Prostate gland (tissue), 2 donors: ENCODE measurements around the gene CTDSPL2. TPM values are rescaled to one million over a fixed set of nuclear protein-coding genes. Genes with fewer than 3 reads are reported as not detected.

Source experiments
- DNase-seq: peaks from one replicate; pipeline ENCODE4 v3.0.0-alpha.2; 2019; ENCODE audit warnings: low spot score
- H3K27ac ChIP-seq, 2 donors: fragments of 200-600 bp; sonication (generic); 2 replicates each; pipeline ENCODE4 v1.5.1; 2017 to 2019
- H3K27me3 ChIP-seq: fragments of 200-600 bp; sonication (generic); replicated peaks from 2 replicates; pipeline ENCODE4 v1.5.1; 2019; ENCODE audit not compliant: insufficient read depth
- H3K36me3 ChIP-seq, 2 donors: fragments of 200-600 bp; sonication (generic); 1 replicate in 1 of 2; 2 replicates in 1 of 2; pipeline versions ENCODE4 v1.5.1 to v1.8.1; 2017 to 2019
- H3K4me1 ChIP-seq: fragments of 200-600 bp; sonication (generic); replicated peaks from 2 replicates; pipeline ENCODE4 v1.5.1; 2019
- H3K4me3 ChIP-seq, 2 donors: fragments of 200-600 bp; sonication (generic); 2 replicates each; pipeline ENCODE4 v1.5.1; 2017 to 2019
- H3K9me3 ChIP-seq: fragments of 200-600 bp; sonication (generic); 2 replicates; pipeline ENCODE4 v1.5.1; 2017
- POLR2A ChIP-seq: fragments of 450-650 bp; IDR thresholded peaks from one replicate; pipeline ENCODE4 v1.6.1; 2016; ENCODE audit warnings: antibody characterized with exemption, mild to moderate bottlenecking
- POLR2AphosphoS5 ChIP-seq: sonication (generic); formaldehyde crosslinking; IDR thresholded peaks from one replicate; pipeline ENCODE4 v1.6.1; 2017; ENCODE audit warnings: antibody characterized with exemption
- WGBS: methylation state at CpG from one replicate; pipeline ENCODE4 v1.1.5; 2018; 5-methylcytosine and 5-hydroxymethylcytosine counted together
- intact Hi-C: fragments of 100-400 bp; cut with DNase I; formaldehyde crosslinking; loops from one replicate; pipeline ENCODE4 v1.14.2; 2022
- total RNA-seq, 2 donors: library from RNA; depleted of rRNA; stranded (reverse); fragments of >200 nt; gene quantifications; one replicate each; pipeline ENCODE4 v1.1.0, GENCODE V29; 2016
- TF ChIP-seq, protein P1 (sequence below), 4 experiments: fragments of 200-600 bp in 2 of 4; fragments of 450-650 bp in 2 of 4; sonication (generic) in 2 of 4; IDR thresholded peaks; 1 replicate in 3 of 4; 2 replicates in 1 of 4; pipeline ENCODE4 v1.5.1; 2016 to 2019; ENCODE audit warnings: antibody characterized with exemption in 4 of 4, mild to moderate bottlenecking in 2 of 4, moderate library complexity in 2 of 4

Gene CTDSPL2
- total RNA-seq, 2 donors from 2014 or later: 32.5 to 67.5 TPM

DNA sequence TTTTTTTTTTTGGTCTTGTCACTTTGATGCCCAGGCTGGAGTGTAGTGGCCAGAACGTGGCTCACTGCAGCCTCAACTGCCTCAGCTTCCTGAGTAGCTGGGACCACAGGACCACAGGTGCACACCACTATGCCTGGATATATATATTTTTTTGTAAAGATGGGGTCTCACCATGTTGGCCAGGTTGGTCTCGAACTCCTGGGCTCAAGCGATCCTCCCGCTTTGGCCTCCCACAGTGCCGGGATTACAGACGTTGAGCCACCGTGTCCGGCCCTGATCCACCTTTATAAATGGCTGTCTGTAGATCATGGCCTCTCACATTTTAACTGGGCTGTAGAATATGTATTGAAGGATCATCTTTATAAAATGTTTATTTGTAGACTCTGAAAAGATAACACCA is 107.7 kb downstream of the CTDSPL2 start:
- Histone ChIP-seq H3K36me3 (no peaks in the 10 kb centered on the region), H3K27me3 (no peaks in the 10 kb centered on the region), H3K27ac (no peak overlapping the region), H3K9me3 (no peaks in the 10 kb centered on the region), H3K4me3 (no peak overlapping the region), H3K4me1 (no peaks in the 10 kb centered on the region)
- no peak for TF ChIP-seq POLR2AphosphoS5
- TF ChIP-seq, protein P1, sequence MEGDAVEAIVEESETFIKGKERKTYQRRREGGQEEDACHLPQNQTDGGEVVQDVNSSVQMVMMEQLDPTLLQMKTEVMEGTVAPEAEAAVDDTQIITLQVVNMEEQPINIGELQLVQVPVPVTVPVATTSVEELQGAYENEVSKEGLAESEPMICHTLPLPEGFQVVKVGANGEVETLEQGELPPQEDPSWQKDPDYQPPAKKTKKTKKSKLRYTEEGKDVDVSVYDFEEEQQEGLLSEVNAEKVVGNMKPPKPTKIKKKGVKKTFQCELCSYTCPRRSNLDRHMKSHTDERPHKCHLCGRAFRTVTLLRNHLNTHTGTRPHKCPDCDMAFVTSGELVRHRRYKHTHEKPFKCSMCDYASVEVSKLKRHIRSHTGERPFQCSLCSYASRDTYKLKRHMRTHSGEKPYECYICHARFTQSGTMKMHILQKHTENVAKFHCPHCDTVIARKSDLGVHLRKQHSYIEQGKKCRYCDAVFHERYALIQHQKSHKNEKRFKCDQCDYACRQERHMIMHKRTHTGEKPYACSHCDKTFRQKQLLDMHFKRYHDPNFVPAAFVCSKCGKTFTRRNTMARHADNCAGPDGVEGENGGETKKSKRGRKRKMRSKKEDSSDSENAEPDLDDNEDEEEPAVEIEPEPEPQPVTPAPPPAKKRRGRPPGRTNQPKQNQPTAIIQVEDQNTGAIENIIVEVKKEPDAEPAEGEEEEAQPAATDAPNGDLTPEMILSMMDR (IDR thresholded peaks at IDR 0.05): no peak
- no peak for TF ChIP-seq POLR2A
- intact Hi-C loops: loop anchor here (2.0 to 5.0 kb wide), 2 partner anchors 108 to 177 kb away; partner anchors contain the start of genes B2M, CTDSPL2 and PATL2
- 97% methylated on average over 8 of the region's 8 CpGs for WGBS
- DNase-seq: no peak

GRCh38 chr15:44535523-44536301 is 108.3 kb downstream of the CTDSPL2 start:
- no peaks in the 10 kb centered on the region for H3K36me3 ChIP-seq
- intact Hi-C loops: loop anchor here (2.0 to 5.0 kb wide), 3 partner anchors 109 to 249 kb away; partner anchors contain the start of genes B2M, CTDSPL2 and PATL2
- no peaks in the 10 kb centered on the region for H3K9me3 ChIP-seq
- peak overlapping the region; percentile 75 to 95 for H3K4me3 ChIP-seq
- TF ChIP-seq POLR2AphosphoS5 (no peak), POLR2A (no peak)
- TF ChIP-seq, protein P1 (IDR thresholded peaks at IDR 0.05): no peak
- no peaks in the 10 kb centered on the region for H3K27me3 ChIP-seq
- 57% methylated on average over 36 of the region's 36 CpGs for WGBS
- H3K4me1 ChIP-seq: no peaks in the 10 kb centered on the region
- DNase-seq: peak; percentile 20
- H3K27ac ChIP-seq: peak overlapping the region; percentile 94

GRCh38 chr15:44536302-44536961 is 109.0 kb downstream of the CTDSPL2 start:
- peak overlapping the region; percentile 94 for H3K27ac ChIP-seq
- TF ChIP-seq POLR2A (peak; percentile 86), POLR2AphosphoS5 (peak; percentile 57)
- TF ChIP-seq, protein P1 (IDR thresholded peaks at IDR 0.05): peak in 3 of 4 experiments; percentile 37 to 75 (median 56)
- no peaks in the 10 kb centered on the region for H3K9me3 ChIP-seq
- H3K36me3 ChIP-seq: no peaks in the 10 kb centered on the region
- intact Hi-C loops: loop anchor here (2.0 to 5.0 kb wide), 2 partner anchors 176 to 250 kb away; partner anchors contain the start of genes B2M and PATL2
- peak overlapping the region; percentile 75 to 95 for H3K4me3 ChIP-seq
- no peaks in the 10 kb centered on the region for H3K4me1 ChIP-seq
- no peaks in the 10 kb centered on the region for H3K27me3 ChIP-seq
- WGBS: under 1% methylated on average over 42 of the region's 47 CpGs
- peak; percentile 86 for DNase-seq

DNA sequence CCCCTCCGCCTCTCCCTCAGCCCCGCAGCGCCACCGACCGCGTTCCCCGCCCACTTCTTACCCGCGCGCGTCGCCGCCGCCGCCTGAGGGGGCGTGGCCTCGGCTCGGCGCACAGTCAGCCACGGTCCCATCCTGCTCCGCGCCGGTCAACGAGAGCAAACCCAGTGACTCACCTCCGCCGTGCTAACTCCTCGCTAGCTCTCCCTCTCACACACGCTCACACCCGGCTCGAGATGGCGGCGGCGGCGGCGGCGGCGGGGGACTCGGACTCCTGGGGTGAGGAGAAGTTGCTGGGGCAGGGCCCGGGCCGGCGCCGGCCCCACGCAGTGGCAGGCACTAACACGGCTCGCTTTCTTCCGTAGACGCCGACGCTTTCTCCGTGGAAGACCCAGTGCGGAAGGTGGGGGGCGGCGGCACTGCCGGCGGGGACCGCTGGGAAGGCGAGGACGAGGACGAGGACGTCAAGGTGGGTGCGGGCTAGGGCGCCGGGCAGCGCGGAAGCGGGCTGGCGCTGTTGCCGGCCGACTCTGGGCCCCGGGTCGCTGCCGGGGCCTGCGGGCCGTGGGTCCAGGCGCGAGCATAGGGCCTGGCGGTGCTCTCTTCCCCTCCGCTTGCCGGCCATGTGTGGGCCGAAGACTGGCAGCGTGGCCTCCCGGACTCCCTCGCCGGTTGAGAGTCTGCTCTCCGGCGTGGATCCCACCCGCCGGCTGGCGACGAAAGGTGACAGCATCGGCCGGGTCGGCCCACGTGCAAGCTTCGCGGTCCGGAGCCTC is 109.7 kb downstream of the CTDSPL2 start, which contains the start of gene EIF3J:
Gene EIF3J, plus strand, starts transcription at position 186 of the 773 bp plus-strand sequence. Its CDS starts 48 bp downstream, at position 234.
- H3K36me3 ChIP-seq: no peaks in the 10 kb centered on the region
- intact Hi-C loops: loop anchor here (2.0 to 5.0 kb wide), 2 partner anchors 175 to 250 kb away; partner anchors contain the start of genes B2M and PATL2
- DNase-seq: peak; percentile 96
- H3K27ac ChIP-seq: peak within 1 kb of the TSS; percentile 94
- H3K4me1 ChIP-seq: peaks cover 1% of the 10 kb centered on the region
- no peaks in the 10 kb centered on the region for H3K27me3 ChIP-seq
- TF ChIP-seq, protein P1 (IDR thresholded peaks at IDR 0.05): peak in 1 of 4 experiments; percentile 35
- TF ChIP-seq POLR2A (peak; percentile 70), POLR2AphosphoS5 (peak; percentile 88)
- H3K9me3 ChIP-seq: no peaks in the 10 kb centered on the region
- H3K4me3 ChIP-seq: peak within 1 kb of the TSS; percentile 75 to 95
- under 1% methylated on average over 56 of the region's 97 CpGs for WGBS
